ENCODE measurements around the gene TRIP4.
A peak's percentile ranks its signal among the peaks of the same experiment; 100 is the strongest.
"Not testable (repeated sequence)": the region's sequence is repeated elsewhere in the genome, so short reads cannot be mapped to it uniquely, and the experiment has no call there.

TRIP4 gene

DNA sequence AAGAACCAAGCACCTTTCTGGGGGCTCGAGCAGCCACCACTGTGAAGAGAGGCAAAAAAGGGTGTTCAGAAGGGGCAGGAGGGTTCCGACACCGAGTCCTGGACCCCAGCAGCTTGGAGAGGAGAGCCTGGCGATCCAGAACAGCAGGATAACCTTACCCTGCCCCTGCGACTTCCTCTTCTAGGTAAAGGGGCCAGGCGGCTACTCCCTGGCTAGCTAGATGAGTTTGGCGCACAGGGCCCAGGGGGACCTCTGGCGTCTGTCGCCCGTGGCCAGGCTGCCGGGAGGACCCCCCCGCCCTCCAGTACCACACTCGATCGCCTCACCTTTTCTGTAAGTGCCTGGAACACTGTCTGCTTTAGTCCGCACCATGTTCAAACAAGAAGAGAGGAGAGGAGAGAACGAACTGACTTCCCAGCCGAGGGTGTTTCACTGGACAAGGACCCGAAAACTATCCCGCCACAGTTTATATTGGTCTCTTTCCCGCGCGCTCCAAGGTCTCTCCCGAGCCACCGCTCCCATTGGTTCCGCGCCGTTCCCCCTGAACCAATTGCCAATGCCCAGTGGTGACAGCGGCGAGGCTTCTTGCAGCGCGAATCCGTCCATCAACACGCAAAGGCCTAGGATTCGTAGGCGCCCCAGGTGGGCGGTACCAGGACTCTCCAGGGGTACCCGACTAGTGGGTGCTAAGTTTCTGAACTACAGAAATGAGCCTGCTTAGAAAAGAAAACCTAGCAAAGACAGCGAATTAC, 6.5 kb upstream of the TRIP4 start, which contains the start of gene PCLAF:
TSS of gene PCLAF (minus strand) at position 442 of the 752 bp plus-strand sequence. CDS start at position 372, 70 bp downstream.
- peak; percentile 92 for DNase-seq (ENCODE audit: low spot score)

DNA sequence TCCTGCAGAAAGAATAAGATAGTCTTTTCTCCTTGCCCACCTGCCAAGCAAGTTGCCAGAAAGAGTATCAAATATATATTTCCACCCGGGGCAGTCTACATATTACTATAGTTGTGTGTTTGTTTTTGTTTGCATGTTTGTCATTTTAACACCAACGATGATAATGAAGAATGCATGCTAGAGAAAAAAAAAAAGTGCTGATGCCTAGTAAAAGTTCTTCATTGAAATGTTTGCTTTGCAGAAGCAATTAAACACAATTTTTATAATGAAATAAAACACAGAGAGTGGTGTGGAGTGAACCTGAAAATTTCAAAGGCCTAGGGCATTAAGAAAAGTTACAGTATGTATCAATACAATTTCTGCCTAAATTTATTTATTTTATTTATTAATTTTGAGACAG, 3.9 kb upstream of the TRIP4 start:
- no peak for DNase-seq (ENCODE audit: low spot score)

GRCh38 chr15:64386291-64386690, 1.3 kb upstream of the TRIP4 start:
- DNase-seq (ENCODE audit: low spot score) = no peak

DNA sequence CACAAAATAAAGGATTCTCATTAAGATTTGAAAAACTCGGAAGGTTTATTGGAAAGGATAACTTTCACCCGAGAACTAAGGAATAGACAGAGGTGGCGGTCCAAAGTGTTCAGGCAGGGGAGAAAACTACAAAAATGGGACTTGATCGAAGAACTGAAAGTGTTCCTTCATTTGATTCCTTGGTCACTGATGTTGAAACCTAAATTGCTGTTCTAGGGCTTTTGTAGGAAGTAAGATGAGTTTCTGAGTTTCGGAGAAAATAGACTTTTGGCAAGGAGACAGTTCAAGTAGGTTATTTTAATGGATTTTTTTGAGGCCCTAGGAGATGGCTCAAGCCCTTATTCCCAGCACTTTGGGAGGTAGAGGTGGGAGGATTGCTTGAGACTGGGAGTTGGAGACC, 1.4 kb downstream of the TRIP4 start:
- no peak for DNase-seq (ENCODE audit: low spot score)

- DNase-seq (ENCODE audit: low spot score) = not testable (repeated sequence)
Measured at GRCh38 chr15:64392471-64392870, 4.8 kb downstream of the TRIP4 start.

DNA sequence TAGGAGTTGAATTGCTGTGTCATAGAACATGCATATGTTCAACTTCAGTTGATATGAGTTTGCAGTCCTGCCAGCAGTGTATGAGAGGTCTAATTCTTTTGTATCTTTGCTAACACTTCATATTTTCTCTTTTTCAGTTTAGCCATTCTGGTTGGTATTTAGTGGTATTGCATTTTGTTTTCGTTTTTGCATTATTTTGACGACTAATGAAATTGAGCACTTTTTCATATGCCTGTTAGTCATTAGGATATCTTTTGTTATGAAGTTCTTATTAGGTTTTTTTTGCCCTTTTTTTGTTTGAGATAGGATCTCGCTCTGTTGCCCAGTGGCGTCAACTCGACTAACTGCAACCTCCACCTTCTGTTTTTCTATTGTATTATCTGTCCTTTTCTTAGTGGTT, 9.2 kb downstream of the TRIP4 start:
- no peak for DNase-seq (ENCODE audit: low spot score)

DNA sequence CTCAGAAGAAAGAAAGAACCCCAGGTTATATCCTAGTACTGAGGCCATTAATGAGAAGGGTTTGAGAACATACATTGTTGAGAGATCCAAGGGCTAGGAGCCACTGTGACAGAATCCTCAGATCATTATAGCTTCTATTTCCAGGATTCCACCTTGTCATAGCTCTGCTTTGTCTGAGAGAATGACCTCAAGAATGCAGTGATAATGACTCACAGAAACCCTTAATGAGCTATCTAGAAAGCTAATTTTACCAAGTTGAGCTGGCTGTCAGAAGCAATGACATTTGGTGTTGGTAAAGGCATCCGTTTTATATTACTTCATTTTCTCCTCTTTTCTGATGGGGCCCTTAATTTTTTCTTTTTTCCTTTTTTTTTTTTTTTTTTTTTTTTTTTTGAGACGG, 10.9 kb downstream of the TRIP4 start:
- no peak for DNase-seq (ENCODE audit: low spot score)

- DNase-seq (ENCODE audit: low spot score) = no peak
Measured at GRCh38 chr15:64400583-64400982, 12.9 kb downstream of the TRIP4 start.

DNA sequence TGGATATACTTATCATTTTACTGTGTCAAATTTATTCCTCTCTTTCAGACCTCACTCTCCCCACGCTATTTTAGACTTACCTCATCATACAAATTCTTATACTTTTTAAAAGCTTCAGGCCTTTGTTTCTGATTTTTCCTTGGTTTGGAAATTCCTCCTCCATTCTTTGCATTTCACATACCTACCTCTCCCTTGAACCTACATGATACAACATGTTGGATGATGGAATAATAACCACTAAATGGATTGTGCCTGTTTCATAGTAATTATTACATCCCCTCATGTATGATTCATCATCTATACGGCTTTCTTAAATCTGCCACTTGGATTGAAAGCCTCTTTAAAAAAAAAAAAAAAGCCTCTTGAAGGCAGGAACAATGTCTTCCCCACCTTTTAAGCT, 24.6 kb downstream of the TRIP4 start:
- no peak for DNase-seq (ENCODE audit: low spot score)

DNA sequence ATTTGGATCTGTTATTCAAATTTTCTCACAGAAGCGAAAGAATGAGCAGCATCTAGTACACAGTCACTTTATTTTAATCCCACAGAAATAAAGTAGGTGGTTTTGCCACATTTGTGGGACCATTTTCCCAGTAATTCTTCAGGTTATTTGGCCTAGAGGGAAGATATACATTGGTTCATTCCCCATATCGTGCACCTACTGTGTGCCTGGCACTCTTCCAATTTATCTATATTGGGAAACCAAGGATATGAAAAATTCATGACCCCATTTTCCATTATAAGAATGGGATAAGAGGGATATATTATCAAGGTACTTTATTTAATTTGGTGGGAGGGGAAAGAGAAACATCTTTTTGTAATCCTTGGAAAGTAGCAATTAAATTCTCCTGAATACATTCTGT, 35.1 kb downstream of the TRIP4 start:
- no peak for DNase-seq (ENCODE audit: low spot score)

DNA sequence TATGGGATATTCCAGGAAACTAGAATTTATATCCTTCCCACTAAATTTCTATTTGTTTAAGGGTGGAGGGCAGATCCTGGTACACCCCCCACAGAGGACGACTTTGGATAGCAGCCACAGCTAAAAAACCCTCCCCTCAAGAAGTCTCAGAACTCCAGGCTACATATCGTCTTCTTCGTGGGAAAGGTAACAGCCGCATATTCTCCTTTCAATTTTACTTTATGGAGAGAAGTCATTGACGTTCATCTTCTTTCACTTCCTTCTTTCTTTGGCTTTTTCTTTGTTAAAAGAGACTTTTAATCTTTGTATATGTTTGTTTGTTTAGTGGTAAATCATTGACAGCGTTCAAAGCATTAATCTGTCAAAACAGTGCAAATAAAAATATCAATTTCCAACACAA, 36.3 kb downstream of the TRIP4 start:
- DNase-seq (ENCODE audit: low spot score) = no peak

DNA sequence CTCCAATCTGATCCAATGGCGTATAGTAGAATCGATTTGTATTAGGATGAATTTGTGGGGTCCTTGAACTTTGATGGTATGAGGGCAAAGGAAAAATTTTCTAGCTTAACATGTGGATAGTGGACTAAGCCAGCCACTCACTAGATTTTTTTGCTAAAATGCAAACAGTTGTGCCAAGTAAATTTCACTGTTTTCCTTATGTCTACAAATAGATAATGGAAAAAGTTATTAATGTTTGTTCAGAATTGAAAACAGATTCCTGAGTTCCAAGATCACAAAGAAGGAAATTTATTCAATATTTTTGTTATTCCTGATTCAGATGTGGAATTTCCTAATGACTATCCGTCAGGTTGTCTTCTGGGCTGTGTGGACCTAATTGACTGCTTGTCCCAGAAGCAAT, 37.6 kb downstream of the TRIP4 start:
- DNase-seq (ENCODE audit: low spot score) = no peak

DNA sequence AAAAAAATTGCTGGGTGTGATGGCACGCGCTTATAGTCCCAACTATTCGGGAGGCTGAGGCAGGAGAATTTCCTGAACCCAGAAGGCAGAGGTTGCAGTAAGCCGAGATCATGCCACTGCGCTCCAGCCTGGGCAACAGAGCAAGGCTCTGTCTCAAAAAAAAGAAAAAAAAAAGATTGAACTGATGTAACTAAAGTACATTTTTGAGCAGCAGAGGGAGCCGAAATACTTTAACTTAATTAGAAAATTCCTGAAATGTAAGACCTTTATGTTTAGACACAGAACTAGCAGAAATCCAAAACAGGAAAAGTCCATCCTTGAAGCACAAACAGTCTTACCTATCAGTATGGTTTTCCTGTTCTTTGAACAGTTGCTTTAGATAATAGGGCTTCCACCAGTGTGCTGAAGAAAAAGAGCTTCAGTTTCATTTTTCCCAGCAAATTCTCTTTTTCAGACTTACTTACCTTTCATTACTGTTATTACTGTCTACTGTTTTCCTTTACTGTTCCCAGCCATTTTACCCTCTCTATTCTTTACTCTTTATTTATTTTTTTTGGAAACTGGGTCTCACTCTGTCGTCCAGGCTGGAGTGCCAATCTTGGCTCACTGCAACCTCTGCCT, 39.3 kb downstream of the TRIP4 start:
- peak; percentile 20 for DNase-seq (ENCODE audit: low spot score)

DNA sequence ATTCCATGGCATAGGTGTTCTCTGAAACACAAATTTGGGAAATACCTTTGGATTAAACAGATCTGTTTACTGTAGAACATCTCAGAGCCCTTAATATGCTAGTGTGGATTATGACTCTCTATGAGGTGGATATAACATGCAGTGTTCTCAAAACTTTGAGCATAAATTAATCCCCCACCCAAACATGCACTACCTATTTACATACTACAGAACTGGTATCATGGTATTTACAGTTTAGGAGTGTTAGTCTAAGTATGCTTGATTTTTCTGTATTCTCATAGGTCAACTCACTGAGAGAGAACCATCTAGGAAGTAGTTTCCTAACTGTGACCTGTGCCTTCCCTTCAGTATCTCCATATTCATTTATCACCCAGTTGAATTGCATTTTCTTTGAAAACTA, 41.8 kb downstream of the TRIP4 start:
- no peak for DNase-seq (ENCODE audit: low spot score)

- DNase-seq (ENCODE audit: low spot score) = peak; percentile 64
Measured at GRCh38 chr15:64430000-64430735, 42.5 kb downstream of the TRIP4 start.

- no peak for DNase-seq (ENCODE audit: low spot score)
Measured at GRCh38 chr15:64437982-64438381, 50.3 kb downstream of the TRIP4 start.

DNA sequence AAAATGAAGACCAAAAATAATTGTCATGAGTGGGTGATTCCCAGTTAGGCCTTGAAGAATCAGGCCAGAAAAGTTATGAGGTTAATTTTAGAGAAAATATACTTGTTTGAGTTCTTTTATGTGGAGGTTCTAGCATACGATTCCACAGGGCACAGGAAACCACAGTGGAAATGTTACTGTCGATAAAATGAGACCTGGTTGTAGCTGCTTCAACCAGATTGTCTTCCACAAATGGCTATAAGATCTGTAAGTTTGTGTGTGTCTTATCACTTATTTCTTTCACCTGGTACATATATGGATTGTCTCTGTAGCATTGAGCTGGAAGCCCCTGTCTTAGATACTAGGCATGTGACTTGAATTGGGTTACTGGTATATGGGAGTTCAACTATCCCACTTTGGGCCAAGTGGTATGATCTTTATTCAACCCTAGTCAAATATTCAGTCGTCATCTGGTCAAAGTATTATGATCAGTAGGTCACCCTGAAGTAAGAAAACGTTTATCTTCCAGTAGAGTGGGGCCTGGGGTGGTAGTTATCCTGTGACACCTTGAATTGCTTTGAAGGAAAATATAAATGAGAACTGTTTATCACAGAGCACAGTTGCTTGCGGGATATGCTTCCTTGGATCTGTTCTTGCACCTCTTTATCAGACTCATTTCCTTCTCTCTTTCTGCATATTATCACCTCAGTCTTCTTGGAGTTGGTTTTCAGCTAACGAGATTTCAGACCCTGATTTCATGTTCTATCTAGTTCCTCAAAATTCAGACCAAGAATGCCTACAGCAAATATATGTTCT, 51.2 kb downstream of the TRIP4 start:
- no peak for DNase-seq (ENCODE audit: low spot score)

- no peak for DNase-seq (ENCODE audit: low spot score)
Measured at GRCh38 chr15:64441852-64442251, 54.2 kb downstream of the TRIP4 start.

DNA sequence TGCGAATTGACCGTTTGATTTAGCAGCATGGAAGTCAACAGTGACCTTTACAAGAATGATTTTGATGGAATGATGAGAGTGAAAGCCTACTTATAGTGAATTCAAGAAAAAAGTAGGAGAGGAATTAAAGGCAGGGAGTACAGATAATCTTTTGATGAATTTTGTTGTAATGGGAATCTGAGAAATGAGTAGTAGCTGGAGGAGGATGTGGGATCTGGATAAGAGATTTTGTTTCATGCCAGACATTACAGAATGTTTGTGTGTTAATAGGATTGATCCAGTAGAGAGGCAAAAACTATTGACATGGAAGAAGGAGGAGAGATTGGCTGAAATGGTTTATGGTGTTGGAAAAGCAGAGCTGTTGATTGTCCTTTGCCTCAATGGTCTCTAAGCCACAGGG, 55.4 kb downstream of the TRIP4 start:
- no peak for DNase-seq (ENCODE audit: low spot score)

DNA sequence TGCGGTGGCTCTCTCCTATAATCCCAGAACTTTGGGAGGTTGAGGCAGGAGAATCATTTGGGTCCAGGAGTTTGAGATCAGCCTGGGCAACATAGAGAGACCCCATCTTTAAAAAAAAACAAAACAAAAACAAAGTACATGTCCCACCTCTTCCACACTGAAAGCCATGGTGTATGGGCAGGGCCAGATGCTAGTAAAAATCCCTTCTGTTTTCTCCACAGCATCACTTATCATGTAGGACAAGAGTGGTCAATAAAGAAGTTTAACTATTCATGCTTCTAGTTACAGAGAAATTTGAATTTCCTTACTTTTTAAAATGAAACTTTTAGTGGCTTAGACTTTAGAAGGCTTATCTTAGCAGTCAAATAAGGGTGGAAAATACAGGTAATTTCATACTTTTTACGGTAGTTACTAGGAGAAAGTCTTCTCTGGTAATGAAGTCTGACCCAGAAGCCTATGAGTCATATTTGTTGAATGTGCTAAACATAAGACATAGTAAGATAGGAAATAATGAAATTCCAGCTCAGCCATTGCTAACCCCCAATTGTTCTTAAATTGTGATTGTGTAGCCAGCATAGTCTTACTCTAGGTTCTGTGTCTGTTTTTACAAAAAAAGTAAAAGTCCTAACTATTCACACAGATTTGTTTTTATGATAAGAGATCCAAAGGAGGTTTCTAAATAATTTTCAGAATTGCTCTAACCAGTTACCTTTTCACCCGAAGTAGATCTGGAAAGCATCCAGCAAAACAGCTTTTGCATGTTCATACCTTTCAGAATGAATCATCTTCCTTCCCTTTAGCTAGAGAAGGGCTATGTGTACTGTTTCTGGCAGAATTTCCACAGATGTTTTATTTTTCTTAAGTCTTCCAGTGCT, 56.3 kb downstream of the TRIP4 start:
- DNase-seq (ENCODE audit: low spot score) = peak; percentile 60

DNA sequence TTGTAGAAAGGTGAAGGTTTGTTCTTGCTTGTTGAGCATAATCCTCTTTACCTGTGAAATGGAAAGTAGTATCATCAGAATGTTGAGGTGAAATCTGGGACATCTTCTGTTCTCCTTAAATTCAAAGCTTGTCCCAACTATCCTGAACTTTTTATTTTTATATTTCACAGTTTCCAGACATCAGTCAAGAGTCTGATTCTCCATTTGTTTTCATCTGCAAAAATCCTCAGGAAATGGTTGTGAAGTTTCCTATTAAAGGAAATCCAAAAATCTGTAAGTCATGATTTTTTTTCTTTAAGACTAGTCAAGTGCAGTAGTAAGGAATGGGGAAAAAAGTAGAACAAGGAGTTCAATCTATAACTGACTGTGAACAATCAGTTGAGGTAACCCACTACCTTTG, 57.2 kb downstream of the TRIP4 start:
- DNase-seq (ENCODE audit: low spot score) = no peak

All from CD4-positive, alpha-beta T cell treated with Interleukin-2 at 100 ng/mL for 4 hours (primary cell).